Measurements from ENCODE around the gene SULT2B1.

DNA sequence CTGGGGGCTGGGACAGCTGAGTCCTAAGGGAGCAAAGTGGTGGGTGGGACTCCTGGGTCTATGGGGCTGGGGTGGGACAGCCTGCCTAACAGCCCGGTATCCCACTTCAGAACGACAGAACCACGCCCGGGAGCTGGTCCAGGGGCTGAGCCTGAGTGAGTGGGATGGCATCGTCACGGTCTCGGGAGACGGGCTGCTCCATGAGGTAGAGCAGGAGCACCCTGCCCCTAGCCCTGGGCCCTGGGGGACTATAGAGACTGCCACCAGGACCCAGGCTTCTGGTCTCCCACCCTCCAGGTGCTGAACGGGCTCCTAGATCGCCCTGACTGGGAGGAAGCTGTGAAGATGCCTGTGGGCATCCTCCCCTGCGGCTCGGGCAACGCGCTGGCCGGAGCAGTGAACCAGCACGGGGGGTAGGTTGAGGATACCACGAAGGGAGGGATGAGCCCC, 75.9 kb downstream of the SULT2B1 start:
- TF ChIP-seq EZH2 (optimal IDR thresholded peaks at IDR 0.05; ENCODE audit: low read depth, low read length) = no peak
- TF ChIP-seq, protein P1, sequence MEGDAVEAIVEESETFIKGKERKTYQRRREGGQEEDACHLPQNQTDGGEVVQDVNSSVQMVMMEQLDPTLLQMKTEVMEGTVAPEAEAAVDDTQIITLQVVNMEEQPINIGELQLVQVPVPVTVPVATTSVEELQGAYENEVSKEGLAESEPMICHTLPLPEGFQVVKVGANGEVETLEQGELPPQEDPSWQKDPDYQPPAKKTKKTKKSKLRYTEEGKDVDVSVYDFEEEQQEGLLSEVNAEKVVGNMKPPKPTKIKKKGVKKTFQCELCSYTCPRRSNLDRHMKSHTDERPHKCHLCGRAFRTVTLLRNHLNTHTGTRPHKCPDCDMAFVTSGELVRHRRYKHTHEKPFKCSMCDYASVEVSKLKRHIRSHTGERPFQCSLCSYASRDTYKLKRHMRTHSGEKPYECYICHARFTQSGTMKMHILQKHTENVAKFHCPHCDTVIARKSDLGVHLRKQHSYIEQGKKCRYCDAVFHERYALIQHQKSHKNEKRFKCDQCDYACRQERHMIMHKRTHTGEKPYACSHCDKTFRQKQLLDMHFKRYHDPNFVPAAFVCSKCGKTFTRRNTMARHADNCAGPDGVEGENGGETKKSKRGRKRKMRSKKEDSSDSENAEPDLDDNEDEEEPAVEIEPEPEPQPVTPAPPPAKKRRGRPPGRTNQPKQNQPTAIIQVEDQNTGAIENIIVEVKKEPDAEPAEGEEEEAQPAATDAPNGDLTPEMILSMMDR (IDR thresholded peaks at IDR 0.05; ENCODE audit: low read length) = no peak
